ENCODE measurements around the gene FNIP2.
"Not testable (repeated sequence)": the region's sequence is repeated elsewhere in the genome, so short reads cannot be mapped to it uniquely, and the experiment has no call there.

FNIP2 gene

DNA sequence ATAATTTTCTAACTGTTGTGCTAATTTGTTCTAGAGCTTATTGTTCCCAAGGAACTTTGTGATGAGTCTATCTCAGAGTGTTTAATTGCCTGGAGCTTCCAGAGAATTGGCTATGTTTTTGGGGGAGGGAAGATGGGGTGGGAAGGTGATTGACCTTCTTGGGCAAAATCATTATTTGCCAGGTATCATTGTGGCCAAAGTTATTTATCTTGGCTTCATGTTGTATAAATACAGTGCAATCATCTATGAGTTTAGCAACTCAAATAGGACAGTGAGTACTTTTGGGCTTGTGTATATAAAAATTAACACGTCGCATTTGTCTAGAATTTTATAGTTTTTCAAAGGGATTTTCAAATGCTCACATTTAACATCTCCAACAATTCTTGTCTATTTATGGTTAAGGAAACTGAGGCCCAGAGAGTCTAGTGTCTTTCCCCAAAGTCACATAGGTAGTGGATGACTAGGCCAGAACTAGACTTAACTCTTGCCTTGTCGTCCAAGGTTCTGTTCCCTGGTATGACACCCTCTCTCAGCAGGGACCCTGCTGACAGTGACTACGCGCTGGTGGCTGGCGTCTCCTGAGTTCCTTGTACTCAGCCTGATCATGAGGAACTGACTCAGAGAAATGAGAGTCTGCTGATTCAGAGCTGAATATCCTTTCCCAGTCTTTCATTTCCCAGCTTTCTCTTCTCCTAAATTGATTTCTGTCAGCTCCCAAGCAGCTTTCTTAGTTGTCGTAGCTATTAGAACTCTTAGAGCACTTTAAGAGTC is 27.7 kb downstream of the FNIP2 start:
- peak; percentile 32 for DNase-seq

DNA sequence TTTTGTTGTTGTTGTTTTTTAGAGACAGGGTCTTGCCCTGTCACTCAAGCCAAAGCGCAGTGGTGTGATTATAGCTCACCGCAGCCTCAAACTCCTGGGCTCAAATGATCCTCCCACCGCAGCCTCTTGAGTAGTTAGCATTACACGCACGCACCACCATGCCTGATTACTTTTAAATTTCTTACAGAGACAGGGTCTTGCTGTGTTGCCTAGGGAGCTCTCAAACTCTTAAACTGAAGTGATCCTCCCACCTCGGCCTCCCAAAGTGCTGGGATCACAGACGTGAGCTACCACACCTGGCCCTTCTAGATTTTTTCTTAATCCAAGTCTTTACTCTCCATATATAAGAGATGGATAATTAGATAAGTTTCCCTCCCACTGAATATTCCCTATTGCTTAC is 29.2 kb downstream of the FNIP2 start:
- no peak for DNase-seq

- DNase-seq: no peak
These were observed 30.4 kb downstream of the FNIP2 start for GRCh38 chr4:158799013-158799770.

DNA sequence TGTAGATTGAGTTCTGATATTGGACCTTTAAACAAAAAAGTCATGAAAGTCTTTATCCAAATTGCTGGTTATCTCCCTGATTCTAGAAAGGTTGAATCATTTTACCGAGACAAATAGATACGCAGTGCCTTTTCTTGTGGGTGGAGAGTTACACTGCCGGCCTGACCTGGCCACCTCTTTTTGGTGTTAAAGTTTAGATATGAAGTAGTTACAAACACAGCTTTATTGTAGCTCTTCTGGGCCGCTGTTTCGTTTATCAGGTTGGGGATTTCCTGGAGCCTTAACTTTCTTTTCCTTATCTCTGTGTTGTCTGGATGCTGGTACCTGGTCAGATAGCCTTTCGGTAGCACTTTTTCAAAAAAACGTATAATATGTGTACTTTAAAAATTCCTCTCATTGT is 31.0 kb downstream of the FNIP2 start:
- no peak for DNase-seq

DNA sequence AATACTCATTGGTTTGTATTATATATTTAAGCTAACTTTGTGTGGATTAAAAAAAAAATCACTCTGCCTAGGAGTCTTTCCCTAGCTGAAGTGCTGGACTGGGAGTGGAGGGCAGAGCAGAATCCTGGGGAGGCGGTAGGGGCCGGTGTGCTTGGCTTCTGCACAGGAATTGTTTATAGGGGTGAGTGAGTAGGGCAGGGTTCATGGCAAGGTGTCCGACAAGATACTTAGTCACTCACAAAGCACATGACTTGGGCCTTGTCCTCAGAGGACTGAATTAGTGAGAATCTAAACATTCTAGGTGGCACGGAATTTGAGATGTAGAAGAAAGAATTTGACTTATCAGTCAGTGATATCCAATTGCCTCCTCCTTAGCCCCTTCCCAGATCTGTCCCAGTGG is 32.2 kb downstream of the FNIP2 start:
- no peak for DNase-seq

GRCh38 chr4:158801677-158802076 is 32.9 kb downstream of the FNIP2 start:
- no peak for DNase-seq

DNA sequence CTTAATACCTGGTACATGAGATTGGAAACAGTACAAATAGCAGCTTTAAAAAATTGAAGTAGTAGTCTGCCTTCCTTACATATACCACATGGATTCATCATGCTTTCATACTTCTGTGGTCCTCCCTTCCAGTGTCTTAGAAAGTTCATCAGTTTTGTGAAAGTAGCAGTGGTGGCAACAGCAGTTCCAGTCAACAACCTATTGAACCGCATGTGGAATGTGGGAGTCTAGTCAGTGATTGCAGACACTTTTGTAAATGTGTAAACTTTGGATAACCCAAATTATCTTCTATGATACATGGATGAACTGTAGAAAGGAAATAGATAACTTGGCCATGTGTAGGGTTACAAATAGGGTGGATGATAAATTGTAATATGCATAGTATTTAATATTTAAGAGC is 34.1 kb downstream of the FNIP2 start:
- DNase-seq: no peak

- peak; percentile 20 for DNase-seq
These were observed 37.0 kb downstream of the FNIP2 start for GRCh38 chr4:158805635-158806471.

DNA sequence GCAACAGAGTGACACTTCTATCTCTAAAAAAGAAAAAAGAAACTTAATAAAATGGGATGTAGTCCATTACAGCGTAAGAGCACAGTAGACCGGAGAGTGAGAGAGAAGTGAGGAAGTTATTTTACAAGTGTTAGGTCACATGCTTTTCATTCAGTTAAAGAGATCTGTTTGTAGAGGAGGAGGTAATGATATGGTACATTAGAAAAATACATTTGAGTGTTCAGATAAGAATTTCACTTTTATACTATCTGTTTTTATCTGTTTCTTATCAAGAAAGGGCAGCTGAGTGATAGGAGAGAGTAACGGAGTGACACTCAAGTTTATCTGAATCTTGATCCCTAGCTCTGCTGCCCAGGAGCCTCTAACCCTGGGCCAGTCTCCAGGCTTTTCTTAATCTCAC is 38.9 kb downstream of the FNIP2 start:
- DNase-seq: no peak

- DNase-seq: no peak
These were observed 39.6 kb downstream of the FNIP2 start for GRCh38 chr4:158808399-158808798.

GRCh38 chr4:158809208-158809607 is 40.4 kb downstream of the FNIP2 start:
- not testable (repeated sequence) for DNase-seq

DNA sequence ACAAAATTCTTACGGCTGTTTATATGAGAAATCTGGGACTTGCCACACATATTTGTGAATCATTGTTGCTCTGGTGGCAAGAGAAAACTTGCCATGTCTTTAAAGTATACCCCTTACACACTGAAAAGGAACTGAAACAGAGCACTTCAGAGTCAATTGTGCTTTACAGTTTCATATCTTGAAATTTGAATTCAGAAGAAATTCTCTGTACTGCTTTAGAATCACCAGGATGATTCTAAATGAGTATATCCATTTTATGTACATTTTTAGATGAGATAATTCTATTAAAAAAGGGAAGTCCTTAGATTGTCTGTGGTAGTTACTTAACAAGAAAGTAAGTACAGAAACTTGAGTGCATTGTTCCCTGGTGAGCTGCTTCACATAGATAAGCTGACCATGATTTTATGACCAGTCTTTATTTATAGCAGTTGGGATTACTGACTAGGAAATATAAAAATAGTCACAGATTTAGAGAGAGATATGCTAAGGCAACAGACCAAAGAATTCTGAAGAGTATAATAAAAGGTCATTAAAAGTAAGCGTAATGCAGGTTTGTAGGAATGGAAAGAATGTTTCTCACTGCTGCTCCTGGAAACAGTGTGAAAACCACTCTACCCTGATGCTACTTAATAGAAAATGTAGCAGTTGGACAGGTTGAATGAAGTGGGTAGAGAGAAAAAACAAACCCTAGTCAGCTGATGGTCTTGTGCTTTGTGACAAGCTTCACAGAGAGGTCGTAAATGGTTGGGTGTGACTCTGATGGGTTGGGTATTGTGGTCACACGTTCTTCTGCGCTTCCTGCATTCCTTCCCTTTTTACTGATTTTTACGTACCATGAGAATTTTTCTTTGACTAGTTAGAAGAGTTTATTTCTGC is 41.0 kb downstream of the FNIP2 start:
- peak; percentile 35 for DNase-seq

DNA sequence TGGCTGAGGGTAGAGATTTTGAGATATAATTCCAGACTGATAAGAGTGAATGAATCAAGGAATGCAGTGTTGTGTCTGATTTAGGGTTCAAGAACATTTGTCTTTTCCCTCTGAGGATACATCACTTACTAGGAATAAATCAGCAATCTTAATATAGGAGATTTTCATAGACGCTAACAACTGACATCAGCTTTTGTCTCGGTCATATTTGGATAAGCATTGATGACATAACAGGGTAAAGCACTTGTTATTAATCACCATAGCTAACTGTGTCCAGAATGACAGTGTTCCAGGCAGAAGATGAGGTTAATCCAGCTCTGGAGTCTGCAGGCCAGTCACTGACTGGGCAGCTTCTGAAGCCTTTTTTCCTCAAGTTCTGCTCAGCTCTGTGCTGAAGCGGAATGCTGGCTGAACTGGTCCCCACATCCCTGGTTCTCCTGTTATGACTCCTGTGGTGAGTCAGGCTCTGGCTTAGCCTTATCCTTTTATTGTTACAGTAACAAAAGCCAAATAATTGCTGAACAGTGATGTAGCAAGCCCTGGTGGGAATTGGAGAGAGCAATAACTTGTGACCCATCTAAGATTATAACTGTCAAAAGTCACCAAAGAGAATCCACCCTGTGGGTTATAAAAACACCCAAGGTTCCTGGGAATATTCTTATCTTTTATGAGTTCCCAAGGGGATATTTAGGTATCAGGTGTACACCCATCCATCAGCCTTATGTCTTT is 41.8 kb downstream of the FNIP2 start:
- DNase-seq: no peak

DNA sequence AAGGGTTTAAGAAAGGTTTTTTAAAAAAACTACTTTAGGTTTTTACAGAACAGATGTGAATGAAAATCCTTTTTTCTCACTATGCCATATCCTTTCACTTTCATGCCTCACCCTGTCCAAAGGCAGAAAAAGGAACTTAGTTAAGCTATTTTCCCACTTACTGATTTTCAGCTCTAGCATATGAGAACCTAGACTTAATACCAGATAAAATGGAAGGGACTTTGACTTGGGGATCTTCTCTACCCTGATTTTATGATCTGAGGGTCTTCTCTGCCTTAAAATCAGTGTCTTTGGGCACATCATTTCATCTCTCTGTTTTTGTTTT is 42.4 kb downstream of the FNIP2 start:
- no peak for DNase-seq

- DNase-seq: peak; percentile 44
These were observed 42.9 kb downstream of the FNIP2 start for GRCh38 chr4:158811704-158812103.

DNA sequence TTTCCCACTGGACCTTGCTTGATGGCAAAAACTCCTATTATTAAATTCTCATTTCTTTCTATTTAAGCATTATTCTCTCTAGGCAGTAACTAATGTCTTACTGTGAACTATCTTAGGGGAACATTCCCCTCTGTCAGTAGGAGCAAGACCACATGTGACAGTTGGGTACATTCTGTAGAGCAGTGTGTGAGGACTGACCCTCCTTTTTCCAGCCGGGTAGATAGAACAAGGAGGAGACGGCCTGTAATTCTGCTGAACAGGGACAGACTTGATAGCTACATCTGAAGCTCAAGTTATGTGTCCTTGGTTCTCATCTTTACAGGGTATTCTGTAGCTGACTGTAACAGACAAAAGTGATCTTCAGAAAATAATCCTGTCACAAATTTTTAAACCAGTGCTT is 43.3 kb downstream of the FNIP2 start:
- DNase-seq: no peak

DNA sequence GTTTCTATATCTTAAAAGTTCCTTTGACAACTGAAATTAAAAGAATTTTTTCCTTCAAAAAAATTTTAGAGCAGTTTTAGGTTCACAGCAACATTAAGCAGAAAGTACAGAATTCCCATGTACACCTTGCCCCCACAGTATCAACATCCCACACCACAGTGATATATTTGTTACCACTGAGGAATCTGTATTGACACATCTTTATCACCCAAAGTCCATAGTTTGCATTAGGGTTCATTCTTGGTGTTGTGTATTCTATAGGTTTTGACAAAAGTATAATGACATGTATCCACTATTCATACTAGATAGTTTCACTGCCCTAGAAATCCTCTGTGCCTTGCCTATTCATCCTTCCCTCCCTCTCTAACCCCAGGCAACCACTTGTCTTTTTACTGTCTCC is 43.7 kb downstream of the FNIP2 start:
- DNase-seq: no peak

DNA sequence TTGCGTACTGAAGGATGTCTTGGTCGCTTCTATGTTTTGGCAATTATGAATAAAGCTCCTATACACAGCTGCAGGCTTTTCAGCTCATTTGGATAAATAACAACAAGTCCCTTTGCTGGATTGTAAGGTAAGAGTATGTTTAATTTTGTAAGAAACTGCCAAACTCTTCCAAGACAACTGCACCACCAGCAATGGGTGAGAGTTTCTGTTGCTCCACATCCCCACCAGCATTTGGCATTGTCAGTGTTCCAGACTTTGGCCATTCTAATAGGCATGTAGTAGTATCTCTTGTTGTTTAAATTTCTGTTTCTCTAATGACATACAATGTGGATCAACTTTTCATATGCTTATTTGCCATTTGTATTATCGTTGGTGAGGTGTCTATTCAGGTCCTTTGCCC is 44.3 kb downstream of the FNIP2 start:
- DNase-seq: no peak

- DNase-seq: no peak
These were observed 45.4 kb downstream of the FNIP2 start for GRCh38 chr4:158814207-158814606.

DNA sequence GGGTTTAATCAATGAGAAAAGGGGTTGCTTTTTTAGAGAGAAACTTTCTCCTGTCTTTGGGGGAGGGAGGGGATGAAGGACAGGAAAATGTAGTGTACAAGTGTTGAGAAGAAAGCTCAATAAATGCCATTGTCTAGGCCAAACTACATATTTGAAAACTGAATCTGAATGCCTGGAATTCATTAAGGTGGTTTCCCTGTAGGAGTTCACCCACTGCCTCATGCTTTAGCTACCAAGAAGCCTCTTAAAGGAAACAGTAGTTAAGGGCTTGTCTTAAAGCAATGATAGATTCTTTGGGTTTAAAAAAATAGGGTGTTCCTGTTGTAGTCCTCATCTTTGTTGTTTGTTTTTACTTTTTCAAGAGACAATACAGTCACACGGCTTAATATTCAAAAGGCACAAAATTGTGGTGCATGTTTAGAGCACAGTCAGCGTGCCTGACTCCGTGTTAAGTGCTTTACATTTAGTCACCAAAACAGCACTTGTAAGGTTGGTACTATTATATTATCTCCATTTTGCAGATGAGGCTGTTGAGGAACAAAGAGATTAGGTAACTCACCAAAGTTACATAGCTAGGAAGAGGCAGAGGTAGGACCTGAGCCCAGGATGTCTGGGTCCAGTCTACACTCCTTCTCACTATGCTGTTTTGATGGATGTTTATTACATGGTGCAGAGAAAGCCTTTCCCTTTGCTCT is 46.0 kb downstream of the FNIP2 start:
- DNase-seq: no peak

DNA sequence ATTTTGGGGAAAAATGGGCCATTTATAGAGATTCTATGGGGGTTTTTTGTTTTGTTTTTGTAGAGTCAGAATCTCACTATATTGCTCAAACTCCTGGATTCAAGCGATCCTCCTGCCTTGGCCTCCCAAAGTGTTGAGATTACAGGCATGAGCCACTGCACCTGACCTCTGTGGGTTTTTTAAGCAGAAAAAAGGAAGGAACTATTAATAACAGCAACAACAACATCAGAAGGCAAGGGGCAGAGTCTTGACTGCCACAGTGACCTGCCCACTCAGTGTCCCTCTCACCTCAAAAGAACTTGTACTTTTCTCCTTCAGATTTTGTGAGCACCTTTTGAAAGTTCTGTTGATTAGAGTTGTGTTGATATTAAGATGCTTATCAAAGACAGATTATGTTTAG is 48.1 kb downstream of the FNIP2 start:
- no peak for DNase-seq

All from CD4-positive, alpha-beta T cell treated with Interferon gamma for 1 hour (primary cell).